Nucleus accumbens (tissue), 56 donors: ENCODE data around the gene TALDO1.

Experiments
- DNase-seq, 56 donors: peaks; one replicate each; lab custom pipeline; 2025; lab: John Stamatoyannopoulos, UW

Gene TALDO1

GRCh38 chr11:747158-748006, at the start of gene TALDO1:
TALDO1 (plus strand) TSS chr11:747464; CDS start chr11:747482, 18 bp downstream.
- peak in 55 of 56 donors; percentile 40 to 94 (median 84) for DNase-seq

GRCh38 chr11:697811-698311, 49.4 kb upstream of the TALDO1 start:
- DNase-seq: no peak

GRCh38 chr11:698493-699115, 48.7 kb upstream of the TALDO1 start:
- no peak for DNase-seq

GRCh38 chr11:699116-699508, 48.2 kb upstream of the TALDO1 start:
- no peak for DNase-seq

GRCh38 chr11:699753-700152, 47.5 kb upstream of the TALDO1 start:
- no peak for DNase-seq

- DNase-seq: no peak
These were observed 45.4 kb upstream of the TALDO1 start for GRCh38 chr11:701741-702461.

- DNase-seq: peak in 1 of 56 donors; percentile 43
These were observed 44.5 kb upstream of the TALDO1 start for GRCh38 chr11:702462-703461.

GRCh38 chr11:703506-703905, 43.8 kb upstream of the TALDO1 start:
- no peak for DNase-seq

- no peak for DNase-seq
These were observed 43.0 kb upstream of the TALDO1 start for GRCh38 chr11:704228-704674.

- DNase-seq: no peak
These were observed 42.3 kb upstream of the TALDO1 start for GRCh38 chr11:704781-705645.

- DNase-seq: peak in 1 of 56 donors; percentile 65
These were observed 41.4 kb upstream of the TALDO1 start, which contains the start of gene EPS8L2 for GRCh38 chr11:705646-706438. EPS8L2 (plus strand) TSS chr11:706231; CDS start chr11:709408, 3,177 bp downstream.

- no peak for DNase-seq
These were observed 40.8 kb upstream of the TALDO1 start for GRCh38 chr11:706439-706956.

GRCh38 chr11:706957-707816, 40.1 kb upstream of the TALDO1 start:
- peak in 1 of 56 donors; percentile 40 for DNase-seq

- DNase-seq: no peak
These were observed 39.3 kb upstream of the TALDO1 start for GRCh38 chr11:707817-708420.

GRCh38 chr11:708511-708910, 38.8 kb upstream of the TALDO1 start:
- DNase-seq: no peak
